Suprapubic skin (tissue), 4 donors: ENCODE results near the gene DDX39A.

Source experiments
- CTCF ChIP-seq, 2 donors: fragments of 200-600 bp in 1 of 2; fragments of 450-650 bp in 1 of 2; sonication (generic) in 1 of 2; IDR thresholded peaks; one replicate each; pipeline ENCODE4 v1.5.1; 2016 to 2019; ENCODE audit warnings: antibody characterized with exemption in 2 of 2, mild to moderate bottlenecking in 1 of 2, moderate library complexity in 1 of 2
- POLR2A ChIP-seq, 2 donors: fragments of 450-650 bp; IDR thresholded peaks; one replicate each; pipeline ENCODE4 v1.6.1; 2017; ENCODE audit warnings: antibody characterized with exemption in 2 of 2, mild to moderate bottlenecking in 2 of 2, moderate library complexity in 2 of 2
- POLR2AphosphoS5 ChIP-seq, 3 donors: sonication (generic); formaldehyde crosslinking; IDR thresholded peaks; one replicate each; pipeline ENCODE4 v1.6.1; 2017; ENCODE audit warnings: antibody characterized with exemption in 3 of 3

GRCh38 chr19:14409146-14410023 lies 9.8 kb downstream of the DDX39A start:
- TF ChIP-seq CTCF (IDR thresholded peaks at IDR 0.05) (no peak), POLR2A (IDR thresholded peaks at IDR 0.05) (no peak), POLR2AphosphoS5 (IDR thresholded peaks at IDR 0.05) (no peak)
